ENCODE results near the gene RAB15.

DNA sequence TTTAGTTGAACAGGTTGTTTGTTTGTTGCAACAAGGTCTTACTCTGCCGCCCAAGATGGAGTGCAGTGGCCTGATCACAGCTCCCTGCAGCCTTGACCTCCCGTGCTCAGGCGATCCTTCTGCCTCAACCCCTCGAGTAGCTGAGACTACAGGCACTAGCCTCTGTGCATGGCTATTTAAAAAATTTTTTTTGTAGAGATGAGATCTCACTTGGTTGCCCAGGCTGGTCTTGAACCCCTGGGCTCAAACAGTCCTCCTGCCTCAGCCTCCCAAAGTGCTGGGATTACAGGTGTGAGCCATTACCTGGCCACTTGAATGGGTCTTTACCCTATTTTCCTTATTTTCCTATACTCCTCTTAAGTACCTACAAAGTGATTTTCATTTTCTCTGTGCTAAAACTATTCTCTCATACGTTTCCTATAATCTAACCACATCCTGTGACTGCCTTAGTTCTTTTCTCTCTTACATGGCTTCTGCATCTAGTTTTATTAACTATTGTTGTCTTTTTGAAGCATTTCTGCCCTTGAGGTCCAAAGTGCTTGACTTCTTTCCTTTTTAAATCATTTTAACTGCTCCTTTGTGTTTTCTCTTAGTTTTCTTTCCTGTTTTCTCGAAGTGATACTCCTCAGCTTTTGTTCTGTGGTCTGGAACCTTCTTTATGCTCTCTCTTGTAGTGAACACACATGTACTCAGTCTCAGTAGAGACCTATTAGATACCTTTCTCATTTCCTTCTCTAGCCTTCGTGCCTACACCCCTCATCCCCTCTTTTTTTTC lies 43.7 kb downstream of the RAB15 start:
- TF ChIP-seq, protein P1, sequence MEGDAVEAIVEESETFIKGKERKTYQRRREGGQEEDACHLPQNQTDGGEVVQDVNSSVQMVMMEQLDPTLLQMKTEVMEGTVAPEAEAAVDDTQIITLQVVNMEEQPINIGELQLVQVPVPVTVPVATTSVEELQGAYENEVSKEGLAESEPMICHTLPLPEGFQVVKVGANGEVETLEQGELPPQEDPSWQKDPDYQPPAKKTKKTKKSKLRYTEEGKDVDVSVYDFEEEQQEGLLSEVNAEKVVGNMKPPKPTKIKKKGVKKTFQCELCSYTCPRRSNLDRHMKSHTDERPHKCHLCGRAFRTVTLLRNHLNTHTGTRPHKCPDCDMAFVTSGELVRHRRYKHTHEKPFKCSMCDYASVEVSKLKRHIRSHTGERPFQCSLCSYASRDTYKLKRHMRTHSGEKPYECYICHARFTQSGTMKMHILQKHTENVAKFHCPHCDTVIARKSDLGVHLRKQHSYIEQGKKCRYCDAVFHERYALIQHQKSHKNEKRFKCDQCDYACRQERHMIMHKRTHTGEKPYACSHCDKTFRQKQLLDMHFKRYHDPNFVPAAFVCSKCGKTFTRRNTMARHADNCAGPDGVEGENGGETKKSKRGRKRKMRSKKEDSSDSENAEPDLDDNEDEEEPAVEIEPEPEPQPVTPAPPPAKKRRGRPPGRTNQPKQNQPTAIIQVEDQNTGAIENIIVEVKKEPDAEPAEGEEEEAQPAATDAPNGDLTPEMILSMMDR (IDR thresholded peaks at IDR 0.05): no peak
- TF ChIP-seq POLR2A (IDR thresholded peaks at IDR 0.05): no peak

Data from gastroesophageal sphincter (tissue), 3 donors.